Panc1 (cell line): ENCODE results near the gene PDE4B. TPM values are rescaled to one million over a fixed set of nuclear protein-coding genes. Genes with fewer than 3 reads are reported as not detected.

Experiments
- ATAC-seq: fragments of 200-7000 bp; cut with Tn5 transposase; 2 replicates; pipeline ENCODE4 v1.9.1; 2020; ENCODE audit warnings: mild to moderate bottlenecking, moderate library complexity
- BruUV-seq: library from RNA; stranded (reverse); fragments of 400-500 nt; replicated peaks from 2 replicates; lab custom pipeline; 2021; lab: Mats Ljungman, UMichigan
- CTCF ChIA-PET: fragments of 300-600 bp; sonication (Branson Sonifier 250); formaldehyde crosslinking; loops from one replicate; lab custom pipeline; 2022; ENCODE audit warnings: antibody characterized with exemption; lab: Charles Lee
- POLR2A ChIA-PET: fragments of 300-600 bp; sonication (Branson Sonifier 250); formaldehyde crosslinking; loops from one replicate; lab custom pipeline; 2022; ENCODE audit warnings: antibody characterized with exemption; lab: Charles Lee
- DNase-seq: peaks from one replicate; pipeline ENCODE4 v3.0.0-alpha.2; 2010; ENCODE audit warnings: low read depth, low spot score
- H3K27ac ChIP-seq: 2 replicates; pipeline ENCODE4 v1.5.1; 2011; ENCODE audit warnings: mild to moderate bottlenecking, low read length, inconsistent platforms
- H3K27me3 ChIP-seq: fragments of 200-500 bp; sonication (Bioruptor generic); 2 replicates; pipeline ENCODE4 v1.6.0; 2014; ENCODE audit warnings: low read length, inconsistent platforms; ENCODE audit not compliant: control insufficient read depth, insufficient read depth
- H3K36me3 ChIP-seq: fragments of 200-500 bp; sonication (Bioruptor generic); 2 replicates; pipeline ENCODE4 v1.5.1; 2014; ENCODE audit warnings: inconsistent platforms, mild to moderate bottlenecking, low read length, moderate library complexity; ENCODE audit not compliant: control insufficient read depth, insufficient read depth
- H3K4me1 ChIP-seq: 2 replicates; pipeline ENCODE4 v1.5.1; 2011; ENCODE audit warnings: inconsistent platforms, mild to moderate bottlenecking, low read length, moderate library complexity; ENCODE audit not compliant: control insufficient read depth, insufficient read depth
- H3K4me3 ChIP-seq, 2 experiments: 2 replicates each; pipeline ENCODE4 v1.5.1; 2011 to 2012; ENCODE audit warnings: low read depth in 2 of 2, low read length in 2 of 2, mild to moderate bottlenecking in 2 of 2, inconsistent platforms in 1 of 2, moderate library complexity in 1 of 2
- H3K9me3 ChIP-seq: fragments of 200-500 bp; sonication (Bioruptor generic); 2 replicates; pipeline ENCODE4 v1.5.1; 2014; ENCODE audit warnings: low read depth, mild to moderate bottlenecking, inconsistent platforms, low read length, moderate library complexity; ENCODE audit not compliant: control insufficient read depth, insufficient read depth
- CTCF ChIP-seq: fragments of 450-650 bp; IDR thresholded peaks from 2 replicates; pipeline ENCODE4 v1.5.1; 2017; ENCODE audit warnings: mild to moderate bottlenecking
- POLR2AphosphoS5 ChIP-seq: IDR thresholded peaks from 2 replicates; pipeline ENCODE4 v1.6.1; 2012; ENCODE audit warnings: mild to moderate bottlenecking, low read depth, low read length, moderate library complexity
- REST ChIP-seq, 2 experiments: IDR thresholded peaks; 2 replicates each; pipeline ENCODE4 v1.6.1; 2011 to 2012; ENCODE audit warnings: low read depth in 2 of 2, control low read depth in 1 of 2, low read length in 1 of 2, mild to moderate bottlenecking in 1 of 2, moderate library complexity in 1 of 2; ENCODE audit not compliant: insufficient read depth in 1 of 2
- SIN3A ChIP-seq: IDR thresholded peaks from 2 replicates; pipeline ENCODE4 v1.6.1; 2012; ENCODE audit warnings: low read depth, mild to moderate bottlenecking, low read length, moderate library complexity, borderline replicate concordance; ENCODE audit not compliant: insufficient read depth
- TCF7L2 ChIP-seq: IDR thresholded peaks from 2 replicates; pipeline ENCODE4 v1.6.1; 2011; ENCODE audit warnings: mild to moderate bottlenecking, low read depth, low read length, inconsistent platforms
- in situ Hi-C: cut with HindIII; loops from 2 replicates; pipeline ENCODE4 v1.10.0; 2016; ENCODE audit warnings: low sequenced_read_pairs, low pct_unique_long_range_greater_than_20kb
- intact Hi-C: fragments of 100-400 bp; cut with micrococcal nuclease; formaldehyde crosslinking; loops from one replicate; pipeline ENCODE4 v1.10.0; 2022; ENCODE audit not compliant: unreplicated experiment
- total RNA-seq: library from RNA; stranded (reverse); gene quantifications from one replicate; pipeline ENCODE4 v1.2.1, GENCODE V29; 2021; ENCODE audit not compliant: unreplicated experiment

Gene PDE4B
- total RNA-seq, 1 experiment from 2014 or later = 0.26 TPM

GRCh38 chr1:66167267-66167666 lies 374.6 kb downstream of the PDE4B start:
- no peaks in the 10 kb centered on the region for H3K27me3 ChIP-seq
- no TSS peak for BruUV-seq
- intact Hi-C loops = no loop called here
- H3K9me3 ChIP-seq = no peaks in the 10 kb centered on the region
- ChIA-PET POLR2A (no interaction called here), CTCF (no interaction called here)
- H3K27ac ChIP-seq = no peak overlapping the region
- no peak for ATAC-seq
- H3K4me1 ChIP-seq = no peaks in the 10 kb centered on the region
- DNase-seq = no peak
- TF ChIP-seq TCF7L2 (no peak), CTCF (no peak), POLR2AphosphoS5 (no peak), SIN3A (no peak), REST (IDR thresholded peaks at IDR 0.05; ENCODE audit: insufficient read depth in 1 of 2, low read depth in 2 of 2, low read length in 1 of 2) (no peak)
- H3K36me3 ChIP-seq = no peaks in the 10 kb centered on the region
- in situ Hi-C loops = no loop called here
- H3K4me3 ChIP-seq = no peak overlapping the region

GRCh38 chr1:66168467-66168887 lies 375.8 kb downstream of the PDE4B start:
- ChIA-PET POLR2A (no interaction called here), CTCF (no interaction called here)
- in situ Hi-C loops = no loop called here
- no peak overlapping the region for H3K4me3 ChIP-seq
- intact Hi-C loops = no loop called here
- H3K4me1 ChIP-seq = no peaks in the 10 kb centered on the region
- no peaks in the 10 kb centered on the region for H3K36me3 ChIP-seq
- ATAC-seq = no peak
- H3K27ac ChIP-seq = no peak overlapping the region
- no peak for TF ChIP-seq POLR2AphosphoS5
- TF ChIP-seq REST (IDR thresholded peaks at IDR 0.05; ENCODE audit: insufficient read depth in 1 of 2, low read depth in 2 of 2, low read length in 1 of 2) = no peak
- TF ChIP-seq TCF7L2 = no peak
- no peak for TF ChIP-seq SIN3A
- no peak for TF ChIP-seq CTCF
- H3K9me3 ChIP-seq = no peaks in the 10 kb centered on the region
- no peaks in the 10 kb centered on the region for H3K27me3 ChIP-seq
- no TSS peak for BruUV-seq
- no peak for DNase-seq
